G401 (cell line): ENCODE results near the gene AK8. TPM values are rescaled to one million over a fixed set of nuclear protein-coding genes. Genes with fewer than 3 reads are reported as not detected.

ENCODE experiments used
- DNase-seq: peaks from one replicate; pipeline ENCODE4 v3.0.0-alpha.2; 2015; ENCODE audit warnings: low spot score
- in situ Hi-C: cut with HindIII; loops from 2 replicates; pipeline ENCODE4 v1.10.0; 2016; ENCODE audit warnings: low sequenced_read_pairs, mixed read lengths
- total RNA-seq: library from RNA; depleted of rRNA; stranded (reverse); fragments of >200 nt; shearing (Covaris generic); gene quantifications from 2 replicates; pipeline ENCODE4 v1.2.3, GENCODE V29; 2014

AK8 gene
- total RNA-seq, 1 experiment from 2014 or later, result 3.6 TPM

DNA sequence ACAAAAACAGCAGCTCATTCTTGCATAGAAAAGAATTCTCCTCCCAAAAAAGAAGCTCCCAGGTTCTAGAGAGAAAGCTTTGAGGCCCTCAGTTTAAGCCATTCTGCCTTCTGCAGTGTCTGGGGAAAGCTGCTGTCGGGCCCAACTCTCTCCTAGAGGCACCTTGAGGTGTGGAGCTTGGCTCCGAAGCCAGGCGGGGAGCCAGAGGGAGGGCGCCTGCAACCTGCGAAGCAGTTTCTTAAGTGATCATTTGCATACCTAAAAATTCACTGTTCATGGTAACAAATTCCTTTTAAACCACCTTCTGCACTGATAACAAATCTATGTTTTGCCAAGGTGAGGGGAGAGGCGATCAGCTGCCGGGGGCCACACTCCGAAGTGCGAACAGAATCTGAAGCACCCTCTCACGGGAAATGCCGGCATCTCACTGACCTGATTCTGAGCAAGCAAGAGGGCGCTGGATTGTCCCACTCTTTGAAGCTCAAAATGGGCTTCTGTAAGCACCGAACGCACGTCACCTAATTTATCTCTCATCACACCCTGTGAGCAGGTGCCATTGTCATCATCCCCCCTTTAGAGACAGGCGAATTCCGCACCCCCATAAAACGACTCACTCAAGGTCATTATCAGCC is 121.8 kb downstream of the AK8 start:
- in situ Hi-C loops, result no loop called here
- DNase-seq, result peak; percentile 14

DNA sequence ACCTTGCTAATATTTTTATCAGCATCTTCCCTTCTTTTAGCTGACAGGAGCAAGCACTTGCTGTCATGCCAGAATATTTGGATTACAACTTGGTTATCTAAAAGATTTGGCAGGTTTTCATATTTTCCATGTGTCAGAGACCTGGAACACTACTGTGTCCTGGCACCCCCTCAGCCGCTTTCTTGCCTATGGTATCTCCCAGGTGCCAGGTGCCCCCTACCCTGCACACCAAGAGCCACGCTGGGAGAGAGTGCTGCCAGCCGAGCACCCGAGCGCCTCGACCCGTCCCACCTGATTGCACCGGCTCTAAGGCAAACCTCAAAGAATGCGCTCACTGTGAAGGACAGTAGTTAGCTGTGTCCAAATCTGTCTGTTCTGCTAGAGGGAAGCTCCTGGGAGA is 123.0 kb downstream of the AK8 start:
- peak; percentile 74 for DNase-seq

DNA sequence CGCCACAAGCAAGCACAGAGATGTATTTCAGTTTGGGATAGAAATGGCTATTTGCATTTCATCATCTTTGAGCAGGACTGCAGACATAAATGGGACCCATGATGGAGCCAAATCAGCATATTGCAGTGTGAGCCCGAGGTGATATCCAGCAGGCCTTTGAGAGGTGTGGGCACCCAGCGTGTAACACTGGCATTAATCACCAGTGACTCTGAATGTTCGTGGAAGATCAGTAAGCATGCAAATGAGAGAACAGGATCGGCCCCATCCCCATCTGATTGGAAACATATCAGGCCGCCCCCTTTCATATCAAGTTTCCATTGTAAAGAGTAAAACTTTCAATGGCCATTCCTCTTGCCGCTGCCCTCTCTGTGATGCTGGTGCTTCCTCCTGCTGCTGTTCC is 123.8 kb downstream of the AK8 start:
- no peak for DNase-seq
- in situ Hi-C loops, result no loop called here

More for the DNA sequence above, 123.0 kb downstream of the AK8 start:
- in situ Hi-C loops, result no loop called here

DNA sequence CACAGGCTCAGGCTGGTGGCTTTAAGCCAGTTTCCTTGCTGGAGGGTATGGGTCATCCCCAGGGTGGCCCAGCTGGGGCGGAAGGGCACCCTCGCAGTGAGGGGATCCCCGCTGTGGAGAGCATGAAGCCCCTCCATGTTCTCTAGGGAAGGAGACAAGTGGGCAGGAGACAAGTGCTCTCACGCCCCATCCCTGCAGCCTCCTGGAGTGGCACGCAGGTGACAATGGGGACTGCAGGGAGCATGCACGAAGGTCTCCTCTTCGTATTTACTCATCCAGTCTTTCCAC is 124.5 kb downstream of the AK8 start:
- in situ Hi-C loops, result no loop called here
- no peak for DNase-seq

DNA sequence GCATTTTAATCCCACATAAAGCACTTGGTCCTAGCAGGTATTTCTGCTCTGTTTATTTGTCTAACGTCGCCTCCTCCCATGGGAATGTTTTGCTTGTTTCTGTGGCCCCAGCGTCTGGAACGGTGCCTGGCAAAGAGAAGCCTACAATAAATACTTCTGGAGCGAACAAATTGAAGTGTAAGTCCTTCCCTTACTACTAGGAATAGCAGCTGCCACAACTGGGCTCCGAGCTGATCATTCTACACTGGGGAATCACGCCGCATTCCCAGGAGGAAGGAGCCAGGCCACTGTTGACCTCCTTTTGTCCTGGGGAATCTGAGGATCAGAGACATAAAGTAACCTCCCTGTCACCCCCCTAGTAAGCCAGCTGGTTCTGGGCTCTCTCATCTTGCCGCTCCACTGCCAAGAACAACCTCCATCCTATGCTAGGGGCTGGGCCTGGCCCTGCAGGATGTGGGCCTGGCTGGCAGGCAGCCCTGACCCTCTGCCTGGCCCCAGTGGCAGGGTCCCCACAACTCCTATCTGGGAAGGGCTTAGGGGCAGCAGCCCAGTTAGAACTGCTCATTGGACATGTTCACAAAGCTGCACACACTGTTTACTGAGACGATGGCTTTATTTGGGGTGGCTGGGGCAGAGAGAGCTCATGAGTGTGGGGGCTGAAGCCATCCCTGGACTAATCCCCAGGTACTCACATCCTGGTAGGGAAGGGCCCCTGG is 125.0 kb downstream of the AK8 start:
- in situ Hi-C loops, result no loop called here
- no peak for DNase-seq

DNA sequence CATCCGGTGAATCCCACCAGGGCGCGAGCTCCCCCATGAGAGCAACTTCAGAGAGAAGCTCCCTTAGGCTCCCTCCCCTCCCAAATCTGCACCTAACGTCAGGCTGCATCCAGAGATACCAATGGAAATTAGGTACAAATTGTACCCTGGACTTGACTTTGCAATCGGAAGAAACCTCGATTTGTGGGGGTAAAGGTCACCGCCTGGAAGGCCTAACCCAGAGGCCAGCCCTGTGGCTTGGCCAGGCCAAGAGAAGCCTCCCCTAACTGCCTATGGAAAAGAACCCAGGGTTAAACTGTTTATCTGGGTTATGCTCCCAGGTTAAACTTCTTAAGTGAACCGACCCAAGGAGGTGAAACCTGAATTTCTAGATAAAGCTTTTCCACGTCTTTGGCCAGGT is 127.4 kb downstream of the AK8 start:
- DNase-seq, result no peak
- in situ Hi-C loops, result no loop called here

DNA sequence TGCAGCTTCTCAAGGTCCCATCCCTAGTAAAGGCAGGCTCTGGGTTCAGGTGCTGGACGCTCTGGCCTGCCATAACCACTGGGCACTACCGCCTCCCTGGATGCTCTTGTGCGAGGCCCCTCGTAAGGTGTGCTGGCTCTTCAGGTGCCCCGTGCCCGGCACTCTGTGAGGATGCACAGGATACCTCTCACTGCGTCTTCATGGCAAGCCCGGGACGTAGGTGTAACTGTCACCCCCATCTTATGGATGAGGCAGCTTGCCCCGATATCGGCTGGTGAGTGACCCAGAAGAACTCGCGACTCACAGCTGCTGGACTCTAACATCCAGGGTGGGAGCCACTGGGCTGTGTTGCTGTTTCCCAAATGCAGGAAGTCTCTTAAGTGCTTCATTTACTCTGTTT is 128.8 kb downstream of the AK8 start:
- DNase-seq, result no peak
- in situ Hi-C loops, result no loop called here

DNA sequence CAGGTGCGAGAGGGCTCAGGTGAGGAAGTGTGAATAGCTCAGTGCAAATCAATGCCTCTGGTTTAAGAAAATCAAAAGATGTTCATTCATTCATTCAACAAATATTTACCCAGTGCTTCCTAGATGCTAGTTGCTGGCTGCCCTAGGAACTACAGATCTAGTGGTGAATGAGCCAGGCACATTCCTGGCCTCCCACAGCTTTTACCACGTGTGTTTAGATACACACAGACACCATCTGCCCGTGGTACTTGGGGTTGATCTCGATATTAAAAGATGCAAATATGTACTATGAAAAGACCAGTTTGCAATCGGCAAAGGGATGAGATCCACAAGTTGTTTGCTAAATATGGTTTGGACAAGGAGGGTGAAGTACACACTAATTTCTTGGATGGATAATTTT is 129.6 kb downstream of the AK8 start:
- peak; percentile 24 for DNase-seq
- in situ Hi-C loops, result no loop called here

DNA sequence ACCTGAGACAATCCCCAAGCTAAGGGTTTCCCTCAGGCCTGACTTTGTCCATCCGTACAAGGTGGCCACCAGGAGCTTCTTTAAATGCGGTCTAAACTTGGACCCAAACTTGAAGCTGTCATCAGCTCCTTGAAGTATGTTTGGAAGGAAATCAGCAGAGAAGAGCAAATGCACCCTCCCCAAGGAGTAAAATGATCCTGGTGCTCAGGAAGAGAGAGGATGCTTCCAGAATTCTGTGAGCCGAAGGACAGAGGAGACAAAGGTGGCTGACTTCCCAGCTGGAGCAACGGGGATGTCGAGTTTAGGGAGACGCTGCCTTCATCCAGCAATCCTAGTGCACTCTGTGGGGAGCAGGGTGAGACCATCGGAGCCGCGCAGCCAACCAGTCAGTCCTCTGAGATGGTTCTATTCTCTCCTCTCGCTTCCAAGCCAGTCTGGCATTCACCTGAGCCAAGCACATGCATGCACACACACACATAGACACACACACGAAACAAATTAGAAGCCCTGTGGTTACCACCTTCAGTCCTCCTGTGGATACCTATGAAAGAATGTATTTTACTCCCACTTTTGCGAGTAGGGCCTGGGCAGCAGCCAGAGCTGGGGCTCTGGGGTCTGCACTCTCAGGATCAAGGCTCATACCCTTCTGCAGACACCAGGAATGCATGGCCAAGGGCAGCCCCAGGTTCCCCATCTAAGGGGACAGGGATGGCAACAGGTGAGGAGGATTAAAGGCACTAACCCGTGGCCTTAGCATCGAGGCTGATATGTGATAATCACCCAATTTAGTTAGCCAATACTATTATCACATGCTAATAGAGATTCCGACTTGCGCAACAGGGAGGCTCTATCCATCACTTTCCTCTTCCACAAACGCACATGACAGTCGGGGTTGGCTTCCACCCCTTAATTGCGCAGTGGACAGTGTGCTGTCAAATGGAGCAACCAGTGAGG is 132.1 kb downstream of the AK8 start:
- DNase-seq, result no peak
- in situ Hi-C loops, result no loop called here

DNA sequence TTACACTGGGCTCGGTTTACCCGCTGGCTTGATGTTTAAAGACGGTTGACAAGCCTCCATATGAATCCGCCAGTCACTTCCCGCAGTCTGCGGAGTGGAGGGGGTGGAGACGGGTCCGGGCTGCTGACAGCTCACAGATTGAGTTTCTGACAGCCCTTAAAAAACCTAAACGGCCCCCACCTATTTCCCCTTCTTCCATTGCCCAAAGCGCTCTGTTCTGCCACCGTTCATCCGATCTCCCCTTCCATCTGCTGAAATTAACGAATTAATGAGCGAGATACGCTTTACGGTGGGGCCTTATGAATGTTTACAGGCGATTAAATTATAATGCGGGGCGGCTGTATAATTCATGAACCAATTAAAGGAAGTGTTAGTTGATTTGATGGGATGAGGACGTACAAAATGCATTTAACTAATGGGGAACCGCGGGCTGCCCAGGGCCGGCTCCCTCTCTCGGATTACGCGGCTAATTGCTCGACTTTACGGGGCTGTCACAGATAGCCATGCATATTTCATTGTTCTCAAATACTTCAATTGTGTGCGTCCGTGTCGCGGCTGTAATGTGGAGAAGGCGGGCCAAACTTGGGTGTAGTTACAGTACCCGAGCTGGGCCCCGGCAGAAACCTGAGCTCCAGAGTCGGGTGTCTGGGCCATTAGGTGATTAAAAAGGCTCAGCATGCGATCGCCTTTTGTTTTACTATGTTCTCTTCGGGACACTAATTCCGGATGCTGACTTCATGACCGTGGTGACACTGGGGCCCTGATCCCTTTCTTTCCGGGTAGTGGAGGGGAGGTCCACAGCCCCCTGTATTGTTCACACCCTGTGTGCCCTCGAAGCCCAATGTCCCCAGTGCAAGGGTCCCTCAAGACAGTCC is 133.0 kb downstream of the AK8 start:
- DNase-seq, result no peak
- in situ Hi-C loops, result no loop called here

DNA sequence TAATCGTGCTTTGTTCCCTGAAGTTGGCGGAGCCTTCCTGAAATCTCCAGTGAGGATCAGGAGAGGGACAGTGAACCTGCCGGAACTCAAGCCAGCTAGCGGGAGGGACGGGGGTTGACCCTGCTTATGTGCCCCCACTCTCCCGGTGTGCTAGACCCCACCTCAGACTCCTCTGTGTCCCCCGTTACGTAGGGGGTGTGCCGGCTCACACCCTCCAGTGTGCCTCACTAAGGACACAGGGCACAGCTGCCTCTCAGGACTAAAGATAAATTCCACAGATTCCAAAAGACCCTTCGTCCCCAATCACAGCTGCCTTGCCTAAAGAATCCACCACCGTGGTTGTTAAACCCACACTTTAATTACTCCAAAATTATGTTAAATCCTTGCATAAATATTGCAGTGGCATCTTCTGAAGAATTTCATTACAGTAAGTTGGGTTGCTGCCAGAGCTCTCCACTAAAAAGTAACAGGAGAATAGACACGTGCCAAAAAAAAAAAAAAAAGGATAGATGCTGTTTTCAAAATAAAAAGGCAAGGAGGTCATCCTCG is 134.1 kb downstream of the AK8 start:
- no peak for DNase-seq
- in situ Hi-C loops, result no loop called here

DNA sequence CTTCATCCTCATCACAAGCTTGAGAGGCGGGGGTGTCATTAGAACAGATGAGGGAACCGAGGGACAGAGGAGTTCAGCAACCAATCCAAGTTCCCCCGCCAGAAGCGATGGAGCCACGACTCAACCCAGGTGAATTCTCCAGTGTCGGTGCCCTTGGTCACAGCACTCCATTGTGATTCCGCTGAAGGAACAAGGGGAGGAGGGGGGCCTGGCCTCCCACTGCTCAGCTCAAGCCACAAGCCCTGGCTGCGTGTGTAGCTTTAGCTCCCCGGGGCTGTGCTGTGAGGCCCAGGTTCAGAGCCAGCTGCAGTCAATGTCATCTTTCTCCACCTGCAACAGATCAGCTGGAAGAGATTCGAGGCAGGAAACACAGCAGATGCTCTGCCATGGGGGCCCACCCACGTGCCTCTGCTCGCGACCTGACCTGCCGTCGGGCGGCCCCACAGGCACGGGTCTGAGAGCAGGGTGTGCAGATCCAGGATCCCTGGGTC is 135.2 kb downstream of the AK8 start:
- no peak for DNase-seq
- in situ Hi-C loops, result no loop called here

DNA sequence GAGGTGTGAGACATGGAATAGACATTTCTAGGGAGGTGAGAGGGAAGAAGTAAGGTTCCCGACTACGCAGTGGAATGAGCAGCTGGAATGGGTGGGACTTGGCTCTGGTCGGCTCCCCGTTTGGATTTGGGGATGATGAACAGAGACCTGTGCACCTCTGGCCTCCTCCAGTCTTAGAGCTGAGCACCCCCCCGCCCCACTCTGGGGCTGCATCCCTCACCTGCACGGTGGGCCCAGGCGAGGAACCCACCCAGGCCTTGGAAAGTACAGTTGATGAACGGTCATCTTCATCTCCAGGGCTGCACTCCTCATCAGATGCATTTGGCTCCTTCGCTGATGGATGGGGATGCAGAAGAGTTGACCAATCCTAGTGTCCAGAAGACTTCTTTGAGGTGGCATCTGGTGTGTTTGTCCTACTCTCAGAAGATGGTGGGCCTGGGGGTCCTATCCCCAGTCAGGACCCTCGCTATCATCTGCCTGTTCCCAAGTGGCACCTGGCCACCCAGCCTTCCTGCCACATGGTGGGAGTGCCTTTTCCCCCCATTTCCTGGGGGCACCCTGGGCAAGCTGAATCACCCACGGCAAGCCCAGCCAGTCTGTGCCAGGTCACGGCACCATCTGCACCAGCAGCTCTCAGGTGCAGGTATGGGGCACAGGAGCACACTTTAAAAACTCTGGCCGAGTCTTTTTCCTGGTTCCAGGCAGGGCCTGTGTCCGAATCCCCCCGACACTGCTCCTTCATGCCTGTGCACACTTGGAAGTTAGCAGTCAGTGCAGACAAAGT is 137.4 kb downstream of the AK8 start:
- in situ Hi-C loops, result no loop called here
- DNase-seq, result no peak

DNA sequence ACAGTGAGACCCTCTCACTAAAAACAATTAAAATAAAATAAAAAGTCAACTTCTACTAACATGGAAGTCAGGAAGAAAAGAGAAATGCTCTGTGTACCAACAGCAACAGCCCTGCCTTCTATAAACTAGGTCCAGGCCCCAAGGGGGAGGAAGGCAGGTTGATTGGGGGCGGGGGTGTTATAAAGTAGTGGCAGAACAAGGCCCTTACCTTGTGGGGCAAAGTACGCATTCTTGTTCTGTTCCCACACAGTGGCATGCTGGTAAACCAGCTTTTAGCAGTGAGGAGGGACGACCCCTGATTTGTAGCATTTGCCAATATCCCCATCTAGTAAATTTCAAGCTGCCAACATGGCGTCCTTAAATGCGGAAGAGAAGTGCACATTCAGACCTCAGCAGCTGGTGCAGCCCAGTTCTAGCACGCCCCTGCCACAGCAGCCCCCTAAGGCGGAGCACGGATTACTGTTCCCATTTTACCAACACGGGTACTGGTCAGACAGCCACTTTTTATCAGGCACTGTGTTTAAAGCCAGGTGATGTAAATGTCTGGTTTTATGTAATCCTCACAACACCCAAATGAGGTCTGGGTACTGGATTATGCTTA is 138.3 kb downstream of the AK8 start:
- in situ Hi-C loops, result no loop called here
- no peak for DNase-seq

DNA sequence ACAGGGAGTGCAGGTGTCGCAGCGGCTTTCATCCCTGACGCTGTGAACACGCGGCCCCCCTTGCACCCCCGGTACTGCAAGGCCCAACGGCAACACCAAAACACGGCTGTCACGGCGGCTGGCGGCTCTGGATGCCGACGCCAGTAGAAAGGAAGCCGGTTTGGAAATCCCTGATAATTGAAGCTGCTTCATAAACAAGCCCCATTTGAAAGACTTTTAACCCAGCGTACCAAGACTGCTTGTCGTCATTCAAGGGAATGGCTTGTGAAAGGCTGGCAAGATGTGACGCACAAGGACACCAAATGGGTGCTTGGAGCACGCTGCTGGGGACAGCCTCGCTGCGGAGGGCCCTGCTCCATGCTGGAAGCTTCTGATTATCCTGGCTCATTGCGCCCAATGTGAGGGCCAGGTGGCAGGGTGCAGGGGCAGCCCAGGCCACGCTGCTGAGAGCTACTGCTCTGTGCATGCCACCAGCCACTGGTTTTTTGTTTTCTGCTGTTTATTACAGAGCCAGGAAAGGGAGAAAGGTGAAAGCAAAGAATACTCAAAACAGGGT is 144.7 kb downstream of the AK8 start:
- DNase-seq, result no peak
- in situ Hi-C loops, result no loop called here

DNA sequence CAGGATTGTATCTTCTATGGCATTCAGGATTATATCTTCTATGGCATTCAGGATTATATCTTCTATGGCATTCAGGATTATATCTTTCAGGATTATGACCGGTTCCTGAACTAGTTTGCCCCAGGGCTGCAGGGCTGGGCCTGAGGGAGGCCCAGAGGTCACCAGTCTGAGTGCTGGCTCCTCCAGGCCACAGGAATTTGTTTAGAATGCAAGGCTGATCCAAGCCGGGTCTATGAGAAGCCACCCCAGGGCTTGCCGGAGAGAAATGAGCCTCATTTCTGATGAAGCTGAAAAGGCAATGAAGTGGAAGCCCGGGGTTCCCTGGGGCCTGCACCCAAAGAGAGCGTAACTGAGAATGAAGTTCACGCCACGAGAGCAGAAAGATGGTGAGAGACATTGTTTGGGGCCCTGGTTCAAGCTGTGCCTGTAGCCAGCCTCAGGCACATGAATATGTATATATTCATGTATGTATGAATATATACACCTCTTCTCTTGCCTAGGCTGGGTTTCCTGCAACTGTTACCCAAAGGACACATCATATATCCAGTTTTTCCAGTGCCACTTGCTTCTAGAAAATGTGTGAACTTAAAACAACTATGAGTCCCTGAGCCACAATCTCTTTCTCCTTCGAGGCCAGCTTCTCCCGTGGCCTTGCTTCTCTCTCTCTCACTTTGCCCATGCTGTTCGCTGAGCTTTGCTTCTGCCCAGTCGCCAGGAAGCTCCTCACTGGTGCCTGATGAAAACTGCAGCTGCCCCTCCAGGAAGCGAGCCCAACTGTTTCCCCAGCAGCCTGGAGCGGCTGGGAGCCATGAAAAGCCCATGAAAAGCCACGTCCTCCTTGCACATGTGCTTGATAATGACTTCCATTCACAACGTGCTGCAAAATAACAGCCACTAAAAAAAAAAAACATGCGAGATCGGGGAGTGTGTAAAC is 145.5 kb downstream of the AK8 start:
- in situ Hi-C loops, result no loop called here
- no peak for DNase-seq

DNA sequence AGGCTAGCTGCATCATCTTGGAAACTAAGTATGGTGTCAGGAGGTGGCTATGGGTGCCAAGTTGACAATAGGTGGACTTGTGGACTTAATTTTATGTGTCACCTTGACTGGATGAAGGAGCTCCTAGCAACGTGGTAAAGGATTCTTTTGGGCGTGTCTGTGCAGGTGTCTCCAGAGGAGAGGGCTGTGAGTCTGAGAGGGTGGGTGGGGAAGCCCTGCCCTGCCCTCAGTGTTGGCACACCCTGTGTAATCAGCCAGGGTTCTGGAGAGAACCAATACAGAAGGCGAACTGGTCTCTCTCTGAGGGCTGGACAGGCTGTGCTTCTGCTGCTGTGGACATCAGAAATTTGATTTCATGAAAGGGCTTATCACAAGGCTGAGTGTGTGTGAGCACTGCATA is 146.9 kb downstream of the AK8 start:
- in situ Hi-C loops, result no loop called here
- DNase-seq, result peak; percentile 19
